Urothelium cell line (cell line): ENCODE results near the gene CHRM1.

Experiments
- DNase-seq: peaks from one replicate; pipeline ENCODE4 v3.0.0; 2011; ENCODE audit warnings: low spot score, mixed read lengths
- FAIRE-seq: peaks from 2 replicates; lab custom pipeline; 2011; peaks lifted over from hg19 to GRCh38; lab: Jason Lieb, UNC

The CHRM1 gene

DNA sequence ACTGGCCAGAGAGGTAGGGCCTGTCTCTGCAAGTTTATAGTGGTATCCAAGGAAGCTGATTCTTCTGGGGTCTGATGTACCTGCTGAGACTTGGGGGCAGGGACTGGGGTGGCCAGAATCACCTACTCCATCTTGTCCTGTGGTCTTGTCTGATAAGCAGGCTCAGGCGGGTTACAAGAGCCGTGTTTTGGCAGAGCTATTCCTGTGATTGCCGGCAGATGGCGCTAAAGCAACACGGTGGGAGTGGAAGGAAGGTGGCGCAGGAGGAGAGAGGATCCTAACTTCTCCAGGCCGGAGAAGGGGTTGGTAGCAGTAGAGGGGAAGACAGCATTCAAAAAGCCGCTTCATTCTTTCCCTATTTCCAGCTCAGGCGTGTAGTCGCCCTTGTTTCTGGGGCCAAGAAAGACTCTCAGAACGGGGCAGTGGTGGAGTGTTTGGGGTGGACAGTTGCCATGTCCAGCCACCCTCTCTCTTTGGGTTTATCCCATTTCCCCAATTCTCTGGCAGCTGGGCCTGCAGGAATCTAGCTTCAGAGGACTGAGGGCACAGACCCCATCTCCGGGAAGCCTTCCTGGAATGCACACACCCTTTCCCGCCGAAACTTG, 15.1 kb downstream of the CHRM1 start:
- FAIRE-seq, result peak; percentile 68

DNA sequence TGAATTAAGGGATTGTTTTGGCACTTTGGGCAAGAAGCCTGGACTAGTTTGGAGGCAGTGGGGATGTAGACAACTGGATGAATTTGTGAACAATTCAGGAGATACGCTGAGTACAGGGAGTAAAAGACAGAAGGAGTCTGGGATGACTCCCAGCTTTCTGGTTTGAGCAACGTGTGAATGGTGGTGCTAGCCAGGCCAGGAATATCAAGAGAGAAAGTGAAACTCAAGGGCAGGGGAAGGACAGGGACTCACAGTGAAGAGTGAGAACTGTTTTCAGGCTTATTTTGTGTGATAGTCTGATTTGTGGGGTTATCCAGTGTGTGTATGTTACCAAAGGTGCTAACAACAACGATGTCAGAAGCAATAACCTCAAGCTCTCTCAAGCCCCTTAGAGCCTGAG, 15.9 kb downstream of the CHRM1 start:
- DNase-seq, result no peak
- FAIRE-seq, result no peak

More for the DNA sequence above, 15.1 kb downstream of the CHRM1 start:
- DNase-seq, result peak; percentile 86

GRCh38 chr11:62902932-62903331, 18.2 kb downstream of the CHRM1 start:
- DNase-seq (no peak), FAIRE-seq (no peak)

GRCh38 chr11:62898027-62898426, 23.1 kb downstream of the CHRM1 start:
- FAIRE-seq (no peak), DNase-seq (no peak)

- no peak for DNase-seq
- FAIRE-seq, result no peak
Measured at GRCh38 chr11:62897311-62897710, 23.9 kb downstream of the CHRM1 start.

DNA sequence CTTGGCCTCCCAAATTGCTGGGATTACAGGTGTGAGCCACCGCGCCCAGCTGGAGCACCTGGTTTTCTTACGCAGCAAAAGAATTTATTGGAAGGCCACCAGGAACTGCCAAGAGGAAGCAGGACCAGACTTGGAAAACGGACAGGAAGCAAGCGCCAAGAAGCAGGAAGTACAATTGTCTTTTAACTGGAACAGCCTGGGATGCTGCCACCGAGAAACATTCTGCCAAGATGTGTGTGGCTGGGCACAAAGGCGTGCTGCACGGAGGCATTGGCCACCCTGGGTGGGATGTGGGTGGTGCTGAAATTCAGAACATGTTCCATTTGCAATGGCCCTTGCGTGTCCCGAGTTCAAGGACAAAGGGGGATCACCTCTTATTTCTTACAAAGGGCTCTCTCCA, 25.1 kb downstream of the CHRM1 start:
- no peak for FAIRE-seq

DNA sequence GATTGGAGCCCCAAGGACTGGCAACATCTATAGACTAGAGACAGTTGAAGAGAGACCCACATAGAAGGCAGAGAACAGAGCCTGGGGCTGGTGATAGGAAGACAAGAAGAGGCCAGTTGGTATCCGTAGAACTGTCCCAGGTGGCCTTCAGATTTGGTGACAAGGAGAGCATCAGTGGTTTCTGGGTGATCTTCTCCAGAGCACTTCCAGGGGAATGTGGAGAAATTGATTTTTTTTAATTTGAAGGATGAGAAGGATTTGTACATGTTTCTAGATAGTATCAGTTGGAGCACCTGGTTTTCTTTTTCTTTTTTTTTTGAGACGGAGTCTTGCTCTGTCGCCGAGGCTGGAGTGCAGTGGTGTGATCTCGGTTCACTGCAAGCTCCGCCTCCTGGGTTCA, 25.7 kb downstream of the CHRM1 start:
- DNase-seq (no peak), FAIRE-seq (no peak)

More for the DNA sequence above, 25.1 kb downstream of the CHRM1 start:
- DNase-seq, result no peak

- DNase-seq (no peak), FAIRE-seq (no peak)
Measured at GRCh38 chr11:62892077-62892922, 28.9 kb downstream of the CHRM1 start.

- DNase-seq, result peak; percentile 7
- no peak for FAIRE-seq
Measured at GRCh38 chr11:62889484-62890437, 31.4 kb downstream of the CHRM1 start.

- FAIRE-seq, result no peak
Measured at GRCh38 chr11:62889126-62889483, 32.1 kb downstream of the CHRM1 start.

GRCh38 chr11:62888406-62888805, 32.8 kb downstream of the CHRM1 start:
- FAIRE-seq, result no peak
- no peak for DNase-seq

More at GRCh38 chr11:62889126-62889483, 32.1 kb downstream of the CHRM1 start:
- DNase-seq, result peak; percentile 1

GRCh38 chr11:62885137-62885750, 35.9 kb downstream of the CHRM1 start:
- peak; percentile 1 for DNase-seq
- FAIRE-seq, result no peak

DNA sequence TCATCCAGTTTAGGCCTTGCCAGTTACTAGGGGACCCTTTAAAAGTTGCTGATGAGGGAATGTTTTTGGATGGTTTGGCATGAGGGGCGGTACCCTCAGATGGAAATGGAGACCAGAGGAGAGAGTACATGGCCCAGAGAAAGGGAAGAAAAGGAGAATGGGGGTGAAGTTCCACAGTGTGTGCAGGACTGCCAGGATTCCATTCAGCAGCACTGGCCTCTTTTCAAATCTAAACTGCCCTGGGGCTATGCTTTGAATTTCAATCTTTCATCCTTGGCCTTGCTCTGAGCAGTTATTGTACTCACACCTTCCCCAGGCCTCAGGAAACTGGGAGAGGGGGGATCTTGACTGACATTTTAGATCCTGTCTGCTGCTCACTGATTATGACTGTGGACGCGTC, 37.5 kb downstream of the CHRM1 start:
- FAIRE-seq, result no peak
- DNase-seq, result no peak

DNA sequence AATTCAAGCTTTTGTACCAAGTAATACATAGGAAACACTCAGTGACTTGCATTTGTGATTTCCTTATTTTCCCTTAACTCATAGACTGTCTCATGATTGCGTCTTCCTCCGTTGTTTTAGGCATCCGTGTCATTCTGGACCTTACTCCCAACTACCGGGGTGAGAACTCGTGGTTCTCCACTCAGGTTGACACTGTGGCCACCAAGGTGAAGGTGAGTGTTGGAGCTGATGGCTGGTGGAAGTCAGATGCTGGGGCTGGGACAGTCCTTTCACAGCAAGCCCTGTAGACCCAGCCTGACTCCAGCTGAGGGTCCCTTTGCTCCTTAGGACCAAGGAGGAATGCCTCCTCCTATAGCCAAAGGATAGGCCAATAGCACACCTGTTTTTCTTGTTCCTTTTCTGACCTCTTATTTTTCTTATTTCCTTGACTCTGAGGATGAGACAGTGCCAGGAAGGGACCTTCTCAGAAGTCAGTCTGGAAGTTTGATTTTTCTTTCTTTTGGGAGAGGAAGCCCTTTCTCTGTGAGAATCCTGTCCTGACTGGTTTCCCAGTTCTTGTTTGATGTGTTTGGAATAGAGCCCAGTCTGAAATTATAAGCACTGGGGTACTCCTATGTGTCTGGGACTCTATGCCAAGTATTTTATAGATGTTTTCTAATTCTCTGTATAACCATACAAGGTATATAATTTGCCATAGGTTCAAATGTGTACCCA, 38.2 kb downstream of the CHRM1 start:
- DNase-seq, result no peak
- no peak for FAIRE-seq

GRCh38 chr11:62882431-62882749, 38.8 kb downstream of the CHRM1 start:
- FAIRE-seq (no peak), DNase-seq (no peak)

DNA sequence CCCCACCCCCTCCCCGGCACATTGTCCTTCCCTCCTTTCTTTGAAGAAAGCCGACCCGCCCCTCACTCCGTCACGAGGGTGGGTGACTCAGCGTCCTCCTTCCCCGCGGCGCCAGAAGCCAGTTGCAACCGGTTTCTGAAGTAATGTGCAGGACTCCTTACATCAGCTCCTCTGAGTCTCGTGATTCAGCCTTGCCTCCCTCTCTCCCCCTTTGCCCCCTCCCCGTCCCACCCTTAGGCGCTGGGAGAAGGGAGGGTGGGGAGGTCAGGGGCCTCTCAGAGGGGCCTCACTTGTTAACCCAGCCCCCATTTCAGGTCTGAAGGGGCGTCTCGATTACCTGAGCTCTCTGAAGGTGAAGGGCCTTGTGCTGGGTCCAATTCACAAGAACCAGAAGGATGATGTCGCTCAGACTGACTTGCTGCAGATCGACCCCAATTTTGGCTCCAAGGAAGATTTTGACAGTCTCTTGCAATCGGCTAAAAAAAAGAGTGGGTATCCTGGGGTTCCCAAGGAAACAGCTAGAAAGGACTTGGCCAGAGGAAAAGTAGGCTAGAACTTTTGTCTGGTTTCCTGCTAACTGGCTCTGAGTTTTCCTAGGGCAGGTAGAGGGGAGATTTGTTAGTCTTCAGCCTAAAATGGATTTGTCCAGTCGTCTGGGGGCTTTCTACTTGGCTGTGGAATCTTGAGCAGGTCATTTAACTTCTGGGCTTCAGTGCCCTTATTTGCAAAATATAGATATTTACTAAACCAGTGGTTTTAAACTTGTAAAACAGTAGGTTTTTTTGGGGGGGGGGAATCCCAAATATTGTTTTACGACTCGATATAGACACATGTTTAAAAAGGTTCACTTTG, 39.4 kb downstream of the CHRM1 start:
- DNase-seq (peak; percentile 94), FAIRE-seq (no peak)

GRCh38 chr11:62880803-62881578, 40.2 kb downstream of the CHRM1 start, which contains the start of gene SLC3A2:
SLC3A2 (plus strand) TSS chr11:62880896; CDS start chr11:62881024, 128 bp downstream.
- FAIRE-seq, result no peak

GRCh38 chr11:62880231-62880802, 40.8 kb downstream of the CHRM1 start:
- peak; percentile 38 for DNase-seq
- FAIRE-seq, result no peak

More at GRCh38 chr11:62880803-62881578, 40.2 kb downstream of the CHRM1 start, which contains the start of gene SLC3A2:
- peak; percentile 94 for DNase-seq
